GM19351 (cell line): ENCODE data around the gene PPP2R2D.

Source experiments
- ATAC-seq: cut with Tn5 transposase; IDR thresholded peaks from one replicate; pipeline ENCODE4 v1.9.1; 2021; ENCODE audit warnings: mild to moderate bottlenecking, moderate library complexity; ENCODE audit not compliant: unreplicated experiment

PPP2R2D gene

DNA sequence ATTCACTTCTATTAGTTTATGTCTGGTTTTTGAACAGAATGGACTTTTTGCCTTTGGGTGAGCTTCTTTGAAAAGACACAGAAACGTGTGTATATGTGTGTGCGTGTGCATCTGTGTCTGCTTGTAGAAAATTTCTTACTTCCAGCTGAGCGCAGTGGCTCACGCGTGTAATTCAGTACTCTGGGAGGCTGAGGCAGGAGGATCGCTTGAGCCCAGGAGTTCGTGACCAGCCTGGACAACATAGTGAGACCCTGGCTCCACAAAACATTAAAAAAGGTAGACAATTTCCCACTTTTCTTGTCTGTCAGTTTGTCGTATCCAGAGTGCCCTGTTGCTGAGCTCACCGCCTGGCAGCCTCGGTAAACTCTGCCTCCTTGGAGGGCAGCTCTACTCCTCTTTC lies 25.4 kb downstream of the PPP2R2D start:
- no peak for ATAC-seq

DNA sequence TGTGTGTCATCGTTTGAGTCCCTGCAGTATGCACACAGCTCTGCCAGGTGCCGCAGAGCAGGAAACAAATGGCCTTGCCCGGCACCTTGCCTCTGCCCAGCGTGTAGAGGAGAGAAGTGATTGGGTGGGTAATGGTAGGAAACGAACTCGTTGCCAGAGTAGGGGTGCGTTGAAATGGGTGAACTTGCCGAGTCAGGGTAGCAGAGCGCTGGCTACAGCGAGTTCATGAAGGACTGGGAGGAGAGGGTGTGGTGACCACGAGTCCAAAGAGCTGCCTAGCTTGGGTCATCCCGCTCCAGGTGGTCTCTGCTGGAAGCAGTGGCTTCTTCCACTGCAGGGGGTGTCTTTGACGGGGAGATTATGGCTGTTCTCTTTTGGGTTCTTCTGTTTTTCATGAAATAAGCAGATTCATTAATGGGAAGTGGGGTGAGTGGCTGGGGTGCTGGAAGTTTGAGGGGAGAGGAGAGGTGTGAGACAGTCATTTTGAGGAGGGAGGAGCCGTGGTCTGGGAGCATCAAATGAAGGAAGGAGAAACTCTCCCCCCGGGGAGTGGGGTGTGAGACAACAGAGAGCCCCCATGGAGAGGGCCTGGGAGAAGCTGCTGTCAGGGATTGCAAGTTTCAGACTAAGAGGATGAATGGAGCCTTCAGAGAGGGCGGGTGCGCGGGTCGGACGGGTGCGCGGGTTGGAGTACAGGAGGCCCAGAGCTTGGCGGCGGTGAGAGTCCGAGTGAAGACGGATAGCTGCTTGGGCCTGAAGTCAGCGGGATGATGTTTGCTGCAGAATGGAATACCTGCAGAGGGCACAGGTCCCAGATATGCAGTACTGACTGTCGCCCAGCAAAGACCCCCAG lies 26.2 kb downstream of the PPP2R2D start:
- ATAC-seq = no peak

DNA sequence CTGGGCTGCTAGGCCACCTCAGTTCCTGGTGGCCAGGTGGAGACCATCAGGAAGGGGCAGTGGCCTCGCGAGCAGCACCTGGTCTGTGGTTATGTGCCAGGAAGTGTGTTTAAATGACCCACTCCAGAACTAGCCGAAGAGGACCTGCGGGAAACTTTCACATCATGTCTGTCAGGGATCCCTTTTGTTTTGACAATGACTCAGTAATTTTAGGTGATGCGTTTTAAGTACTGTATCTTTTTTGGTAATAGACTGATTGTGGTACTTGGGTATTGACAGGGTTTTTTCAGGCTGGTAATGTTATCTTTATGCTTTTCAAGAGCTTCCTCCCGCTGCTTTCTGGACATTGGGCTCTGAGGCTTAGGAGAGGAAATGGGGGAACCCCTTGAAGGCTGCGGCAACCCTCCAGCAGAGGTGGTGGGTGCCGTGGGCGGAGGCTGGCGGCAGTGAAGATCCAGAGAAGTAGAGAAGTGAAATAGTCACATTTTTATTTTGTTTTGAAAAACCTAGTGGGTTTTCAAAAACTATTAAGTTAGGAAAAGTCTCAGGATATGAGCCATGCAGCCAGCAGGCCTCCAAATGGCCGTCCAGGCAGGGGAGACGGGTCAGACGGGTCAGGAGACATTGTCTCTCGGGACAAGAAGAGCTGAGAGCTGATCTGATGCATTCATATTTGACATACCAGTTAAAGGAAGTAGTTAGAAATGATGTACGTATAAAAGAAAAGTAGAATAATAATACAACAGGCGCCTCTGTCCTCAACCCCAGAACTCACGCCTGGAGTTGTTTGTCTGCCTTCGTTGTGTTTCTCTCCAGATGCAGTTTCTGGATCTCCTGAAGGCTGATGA lies 27.7 kb downstream of the PPP2R2D start:
- peak; percentile 87 for ATAC-seq

DNA sequence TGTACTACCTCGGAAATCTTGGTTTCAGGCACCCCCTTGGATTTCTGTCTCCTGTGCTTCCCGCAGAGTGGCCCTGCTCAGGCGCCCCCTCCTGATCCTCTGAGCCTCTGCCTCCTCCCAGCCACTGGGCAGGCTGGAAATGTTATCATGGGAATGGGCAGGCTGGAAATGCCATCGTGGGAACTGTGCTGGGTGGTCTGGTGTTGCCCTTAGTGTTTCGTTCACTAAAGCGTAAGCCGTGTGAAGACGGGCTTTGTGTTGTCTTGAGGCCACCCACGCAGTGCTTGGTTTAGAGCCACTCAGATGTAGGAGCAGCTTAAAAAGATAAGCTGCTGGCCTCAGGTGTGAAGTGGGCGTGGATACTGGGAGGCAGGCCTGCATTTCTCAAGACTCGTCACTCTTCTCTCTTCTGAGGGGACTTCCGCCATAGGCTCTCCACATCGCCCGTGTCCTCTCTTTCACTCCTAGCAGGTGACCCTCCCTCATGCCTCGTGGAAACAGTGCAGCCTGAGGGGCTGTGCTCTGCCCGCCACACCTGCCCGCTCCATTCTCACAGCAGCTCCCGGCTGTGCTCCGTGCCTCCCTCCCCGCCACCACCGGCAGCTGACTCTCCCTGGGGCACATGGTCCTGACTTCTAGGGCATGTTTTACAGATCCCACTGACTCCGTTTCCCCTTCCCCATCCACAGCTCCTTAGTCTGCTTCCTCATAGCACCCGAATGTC lies 28.5 kb downstream of the PPP2R2D start:
- ATAC-seq = no peak

DNA sequence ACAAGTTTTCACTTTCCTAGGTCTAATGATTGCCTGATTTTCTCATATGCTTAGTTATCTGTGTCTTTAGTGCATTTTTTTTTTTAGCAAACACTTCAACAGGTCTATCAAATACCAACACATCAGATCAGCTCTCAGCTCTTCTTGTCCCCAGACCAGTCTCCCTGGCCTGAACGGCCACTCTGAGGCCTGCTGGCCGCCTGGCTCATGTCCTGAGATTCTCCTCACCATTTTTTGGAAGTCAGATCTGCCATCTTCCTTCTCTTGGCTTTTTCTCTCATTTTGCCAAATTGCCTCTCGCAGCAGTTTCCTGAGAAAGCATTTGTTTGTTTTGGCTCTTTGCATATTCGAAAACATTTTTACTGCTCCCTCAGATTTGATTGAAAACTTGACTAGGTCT lies 29.3 kb downstream of the PPP2R2D start:
- ATAC-seq = no peak

DNA sequence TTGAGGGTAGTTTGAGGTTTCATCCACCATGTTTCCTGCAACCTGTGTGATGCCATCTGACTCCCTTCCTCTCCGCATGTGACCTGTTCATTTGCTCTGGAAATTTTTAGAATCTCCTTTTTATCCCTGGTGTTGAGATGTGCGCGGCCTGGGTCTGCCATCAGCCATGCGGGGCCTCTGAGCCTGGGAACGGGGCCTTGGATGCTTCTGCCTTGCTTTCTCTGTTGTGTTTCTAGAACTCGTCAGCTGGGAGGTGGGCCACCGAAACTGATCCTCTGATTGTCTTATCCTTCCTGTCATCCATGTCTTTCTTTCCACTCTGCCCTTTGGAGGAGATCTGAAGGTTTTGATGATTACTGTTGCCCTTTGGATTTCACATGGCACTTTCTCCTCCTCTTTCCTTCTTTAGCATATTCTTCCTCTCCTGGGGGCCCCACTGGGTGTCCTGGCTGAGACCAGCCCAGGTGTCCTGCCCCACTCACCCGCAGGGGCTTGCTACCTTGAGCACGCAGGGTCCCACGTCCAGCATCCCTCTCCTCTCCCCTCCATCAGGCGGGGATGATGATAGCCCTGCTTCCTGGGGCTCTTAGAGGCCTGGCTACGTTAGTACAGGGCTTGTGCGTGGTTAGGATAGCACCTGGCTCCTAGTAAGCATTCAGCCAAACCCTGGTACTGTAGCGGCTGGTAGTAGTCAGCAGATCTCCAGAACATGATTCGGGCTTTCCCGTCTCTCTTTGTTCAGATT lies 29.9 kb downstream of the PPP2R2D start:
- ATAC-seq = no peak

DNA sequence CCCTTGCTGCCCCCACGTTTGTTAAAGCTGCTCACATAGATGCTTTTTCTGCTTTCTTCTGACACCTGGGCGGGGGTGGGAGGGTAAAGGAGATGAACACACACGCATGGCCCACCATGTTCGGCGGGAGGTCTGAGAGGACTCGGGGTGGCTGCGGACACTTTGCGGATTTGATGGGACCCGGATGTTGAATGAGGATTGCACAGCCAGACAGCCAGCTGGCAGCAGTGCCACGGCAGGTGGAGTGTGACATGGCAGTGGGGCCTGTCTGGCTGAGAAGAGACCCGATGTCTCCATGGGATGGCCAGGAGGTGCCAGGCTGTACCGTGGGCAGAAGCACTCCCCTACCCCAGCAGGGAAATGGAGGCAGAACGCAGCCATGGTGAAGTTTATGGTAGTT lies 31.2 kb downstream of the PPP2R2D start:
- ATAC-seq = no peak

DNA sequence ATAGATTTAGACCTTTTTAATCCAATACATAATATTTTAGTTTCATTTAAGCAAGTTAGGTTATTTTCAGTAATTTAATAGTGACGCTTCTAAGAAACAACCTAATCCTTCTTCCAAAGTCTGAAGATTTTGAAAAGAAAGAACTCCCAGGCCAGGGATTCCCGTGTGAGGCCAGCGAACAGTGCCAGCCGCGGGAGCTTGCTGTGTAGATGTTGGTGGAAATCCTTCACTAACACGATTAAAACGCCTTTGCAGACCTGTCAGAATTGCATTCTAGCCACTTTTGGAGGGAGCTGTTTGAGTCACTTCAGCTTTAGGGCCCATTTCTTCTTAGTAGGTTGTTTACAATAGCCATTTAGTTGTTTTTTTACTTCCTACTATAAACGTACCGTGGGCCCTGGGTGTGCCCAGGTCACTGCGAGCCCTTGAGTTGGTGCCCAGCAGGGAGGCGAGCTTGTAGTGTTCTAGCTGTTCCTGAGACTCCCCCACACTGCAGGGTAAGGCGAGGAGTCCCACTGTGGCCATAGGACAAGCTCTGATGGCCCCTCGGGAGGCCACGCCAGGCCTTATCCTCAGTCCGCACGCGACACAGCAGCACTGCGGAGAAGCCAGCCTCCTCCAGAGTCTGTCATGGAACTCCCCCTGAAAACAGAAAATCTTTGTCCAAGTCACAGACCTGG lies 32.3 kb downstream of the PPP2R2D start:
- ATAC-seq = no peak

DNA sequence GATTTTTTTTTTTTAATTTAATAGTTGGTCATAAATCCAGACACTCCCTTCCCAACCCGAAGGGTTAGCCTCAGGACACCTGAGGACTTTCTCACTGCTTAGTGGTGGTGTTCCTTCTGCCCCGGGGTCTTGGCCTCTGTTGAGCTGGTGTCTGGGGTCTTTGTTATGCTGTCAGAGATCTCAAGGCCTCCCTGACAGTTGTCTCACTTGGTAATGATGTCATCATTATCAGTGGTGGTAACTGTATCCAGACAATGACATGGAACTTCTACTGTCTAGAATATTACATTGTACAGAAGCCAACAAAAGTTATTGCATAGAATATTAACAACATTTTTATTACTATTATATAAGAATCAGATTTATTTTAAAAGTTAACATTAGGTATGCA lies 32.9 kb downstream of the PPP2R2D start:
- ATAC-seq = no peak

DNA sequence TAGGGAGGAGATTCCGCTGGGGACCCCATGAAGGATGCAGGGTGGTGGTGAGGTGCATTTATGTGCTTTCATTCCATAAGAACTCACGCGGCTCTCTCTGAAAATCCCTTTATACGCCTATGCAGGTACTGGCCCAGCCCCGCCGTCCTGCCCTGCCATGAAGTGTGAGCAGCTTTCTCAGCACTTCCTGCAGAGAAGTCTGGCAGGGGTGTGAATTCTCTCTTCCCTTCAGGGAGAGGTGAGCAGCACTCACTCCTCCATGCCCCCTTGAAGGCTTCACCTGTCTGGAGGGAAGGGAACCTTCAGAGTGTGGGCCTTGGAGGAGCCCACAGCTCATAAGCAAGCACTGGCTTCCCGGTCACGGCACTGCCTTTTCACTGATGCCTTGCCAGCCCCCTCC lies 34.0 kb downstream of the PPP2R2D start:
- no peak for ATAC-seq

DNA sequence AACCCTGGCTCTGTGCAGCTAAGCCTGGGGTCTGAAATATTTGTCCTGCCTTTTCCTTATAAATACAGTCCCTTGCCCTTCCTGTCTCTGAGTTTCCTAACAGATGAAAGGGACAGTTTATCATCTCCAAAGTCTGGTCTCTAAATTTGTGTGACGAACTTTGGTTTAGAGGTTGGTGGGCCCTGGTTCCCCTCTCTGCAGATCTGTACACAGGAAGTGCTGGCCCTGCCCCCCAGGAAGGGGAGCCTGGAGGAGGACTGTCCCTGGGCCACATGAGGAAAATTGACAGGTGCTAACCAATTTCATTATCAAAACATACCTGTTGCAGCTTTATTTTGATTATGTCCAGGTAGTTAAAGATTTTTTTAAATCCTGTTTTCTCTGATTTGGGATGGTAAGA lies 34.5 kb downstream of the PPP2R2D start:
- no peak for ATAC-seq

DNA sequence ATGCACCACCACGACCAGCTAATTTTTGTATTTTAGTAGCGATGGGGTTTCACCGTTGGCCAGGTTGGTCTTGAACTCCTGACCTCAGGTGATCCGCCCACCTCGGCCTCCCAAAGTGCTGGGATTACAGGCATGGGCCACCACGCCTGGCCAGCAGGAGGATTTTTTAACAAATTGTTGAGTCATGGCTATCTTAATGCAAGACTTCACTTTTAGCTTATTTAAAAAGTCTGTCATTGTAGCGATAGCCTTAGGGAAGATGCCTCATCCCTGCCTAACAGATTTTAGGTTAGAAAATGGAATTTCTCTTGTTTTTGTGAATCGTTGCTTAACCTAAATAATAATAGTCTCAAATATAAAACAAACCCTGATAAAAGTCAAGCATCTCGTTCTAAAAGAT lies 35.5 kb downstream of the PPP2R2D start:
- no peak for ATAC-seq

DNA sequence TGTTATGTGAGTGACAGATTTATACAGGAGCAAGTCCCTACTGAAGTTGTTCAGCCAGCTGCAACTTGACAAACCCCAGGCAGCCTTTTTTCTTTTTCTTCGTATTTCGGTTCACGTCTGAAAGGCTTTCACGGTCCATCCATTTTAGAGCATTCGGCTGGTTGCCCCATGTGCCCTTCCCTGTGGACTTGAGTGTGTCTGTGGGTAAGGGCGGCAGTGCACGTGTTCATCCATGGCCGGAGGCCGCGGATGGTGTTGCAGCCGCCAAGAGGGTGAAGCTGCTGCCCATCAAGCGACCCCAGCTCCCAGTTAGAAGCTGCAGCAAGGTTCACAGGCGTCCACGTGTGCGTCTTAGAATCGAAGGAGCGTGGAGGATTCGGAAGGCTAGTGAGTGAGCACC lies 35.9 kb downstream of the PPP2R2D start:
- no peak for ATAC-seq

DNA sequence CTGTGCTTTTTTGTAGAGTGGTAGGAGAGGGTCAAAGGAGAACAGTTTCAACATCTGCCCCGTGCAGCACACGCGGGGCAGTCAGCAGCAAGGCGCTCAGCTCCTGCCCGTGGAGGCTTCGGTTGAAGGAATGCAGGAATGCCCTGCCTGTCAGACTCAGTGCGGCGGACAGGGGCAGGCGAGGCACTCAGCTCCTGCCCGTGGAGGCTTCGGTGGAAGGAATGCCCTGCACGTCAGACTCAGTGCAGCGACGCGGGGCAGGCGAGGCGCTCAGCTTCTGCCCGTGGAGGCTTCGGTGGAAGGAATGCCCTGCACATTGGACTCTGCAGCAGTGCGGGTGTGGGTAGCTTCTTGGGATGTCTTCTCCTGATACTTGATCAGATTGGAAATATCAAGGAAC lies 37.0 kb downstream of the PPP2R2D start:
- no peak for ATAC-seq

DNA sequence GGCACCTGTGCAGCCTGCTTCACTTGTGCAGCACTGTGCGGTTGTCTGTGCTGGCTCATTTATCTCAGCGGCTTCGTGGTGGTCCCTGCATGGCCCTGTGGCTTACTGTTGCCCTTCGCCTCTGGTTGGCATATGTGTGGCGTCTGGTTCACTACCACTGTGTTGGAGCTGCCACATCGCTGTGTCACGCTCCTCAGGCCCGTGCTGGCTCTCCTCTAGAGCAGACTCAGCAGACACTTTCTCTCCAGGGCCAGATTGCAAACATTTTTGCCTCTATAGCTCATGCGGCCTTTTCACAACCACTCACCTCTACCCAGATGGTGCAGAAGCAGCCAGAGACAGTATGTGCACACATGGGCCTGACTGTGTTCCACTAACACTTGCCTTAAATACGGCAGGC lies 37.9 kb downstream of the PPP2R2D start:
- ATAC-seq = no peak

DNA sequence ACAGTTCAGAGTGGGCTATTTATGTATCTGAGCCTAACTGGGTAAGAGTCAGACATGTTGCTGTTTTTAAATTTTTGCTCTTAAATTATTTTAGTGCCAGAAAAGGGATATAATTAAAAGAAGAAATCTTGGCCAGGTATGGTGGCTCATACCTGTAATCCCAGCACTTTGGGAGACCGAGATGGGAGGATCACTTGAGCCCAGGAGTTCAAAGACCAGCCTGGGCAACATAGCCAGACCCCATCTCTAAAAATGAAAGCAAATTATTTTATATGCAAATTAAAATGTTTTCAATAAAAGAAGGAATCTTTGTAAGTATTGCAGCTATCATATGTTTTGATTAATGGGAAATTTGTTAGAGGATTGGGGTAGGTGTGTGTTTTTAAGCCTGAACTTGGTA lies 41.6 kb downstream of the PPP2R2D start:
- ATAC-seq = no peak

DNA sequence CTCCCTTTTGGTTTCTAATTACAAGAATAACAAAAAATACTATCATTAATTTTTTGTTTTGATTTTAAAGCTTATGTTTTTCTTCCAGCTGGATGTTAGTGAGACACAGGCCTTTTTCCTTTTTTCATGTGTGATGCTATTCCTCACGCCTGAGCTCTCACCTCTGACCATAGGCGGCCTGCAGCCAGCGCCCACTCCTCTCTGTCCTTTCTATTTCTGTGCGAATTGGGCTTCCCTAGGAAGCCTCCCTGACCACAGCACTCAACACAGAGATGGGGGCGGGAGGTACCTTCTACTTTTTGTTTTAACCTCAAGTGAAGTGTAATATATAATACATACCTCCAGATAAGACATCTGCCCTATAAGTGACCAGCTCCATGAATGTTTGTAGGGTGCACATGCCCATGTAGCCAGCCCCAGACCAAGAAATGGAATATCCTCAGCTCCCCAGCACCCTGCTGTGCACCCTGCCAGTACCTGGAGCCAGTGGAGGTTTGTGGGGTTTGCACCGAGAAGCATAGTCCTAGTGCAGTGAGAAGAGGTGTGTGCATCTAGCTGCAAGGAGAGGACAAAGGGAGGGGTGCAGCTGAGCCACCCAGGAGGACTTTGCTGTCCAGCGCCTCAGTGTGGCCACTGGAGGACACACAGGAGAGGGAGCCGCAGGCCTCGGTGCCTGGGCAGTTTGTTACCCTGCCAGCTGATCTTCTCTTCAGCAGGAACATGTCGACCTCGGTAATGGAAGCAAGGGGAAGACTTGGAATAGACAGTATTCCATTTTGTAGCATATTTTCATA lies 42.4 kb downstream of the PPP2R2D start:
- ATAC-seq = no peak

DNA sequence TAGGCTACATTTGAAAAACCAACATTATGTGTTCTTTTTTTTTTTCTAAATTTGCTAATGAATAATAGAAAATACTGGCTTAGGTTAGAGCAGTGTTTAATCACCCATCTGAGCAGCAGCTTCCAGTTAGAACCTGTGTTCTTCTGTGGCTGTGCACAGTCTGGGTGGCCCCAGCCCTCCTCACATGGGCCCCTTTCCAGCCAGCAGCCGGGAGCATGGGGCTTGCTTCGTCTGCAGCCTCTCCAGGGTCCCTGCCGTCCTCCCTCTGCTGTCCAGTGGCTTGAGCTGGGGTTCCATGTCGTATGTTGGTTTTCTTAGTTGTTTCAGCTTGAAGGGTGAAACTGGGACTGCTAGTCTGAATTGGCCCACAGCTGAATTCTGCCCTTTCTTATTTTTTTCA lies 43.6 kb downstream of the PPP2R2D start:
- ATAC-seq = no peak

DNA sequence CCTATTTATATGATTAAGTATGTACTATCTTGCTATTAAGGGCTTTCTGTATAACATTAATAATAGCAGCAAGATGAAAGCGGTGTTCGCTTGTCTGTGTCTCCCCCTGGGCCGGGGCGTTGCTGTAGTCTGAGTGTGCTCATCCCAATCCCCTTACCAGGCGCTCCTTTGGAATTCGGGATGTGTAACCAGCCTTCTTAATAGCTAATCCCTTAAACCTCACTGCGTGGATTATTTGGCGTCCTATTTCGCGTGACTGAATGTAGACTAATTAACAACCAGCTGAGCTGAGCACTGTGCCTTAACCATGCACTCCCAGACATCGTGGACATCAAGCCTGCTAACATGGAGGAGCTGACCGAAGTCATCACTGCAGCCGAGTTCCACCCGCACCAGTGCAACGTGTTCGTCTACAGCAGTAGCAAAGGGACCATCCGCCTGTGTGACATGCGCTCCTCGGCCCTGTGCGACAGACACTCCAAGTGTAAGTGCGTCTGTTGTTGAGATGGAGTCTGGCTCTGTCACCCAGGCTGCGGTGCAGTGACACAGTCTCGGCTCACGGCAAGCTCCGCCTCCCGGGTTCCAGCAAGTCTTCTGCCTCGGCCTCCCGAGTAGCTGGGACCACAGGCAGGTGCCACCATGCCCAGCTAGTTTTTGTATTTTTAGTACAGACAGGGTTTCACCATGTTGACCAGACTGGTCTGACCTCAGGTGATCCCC lies 44.3 kb downstream of the PPP2R2D start:
- ATAC-seq = no peak
